ENCODE data around the gene ADH6. TPM values are rescaled to one million over a fixed set of nuclear protein-coding genes. Genes with fewer than 3 reads are reported as not detected.

Gene ADH6
- total and polyA plus RNA-seq, 2 of the 13 experiments (the other 11 are each of a cell fraction or from before 2014, with no cell fraction given): 39.8 to 73.9 TPM

DNA sequence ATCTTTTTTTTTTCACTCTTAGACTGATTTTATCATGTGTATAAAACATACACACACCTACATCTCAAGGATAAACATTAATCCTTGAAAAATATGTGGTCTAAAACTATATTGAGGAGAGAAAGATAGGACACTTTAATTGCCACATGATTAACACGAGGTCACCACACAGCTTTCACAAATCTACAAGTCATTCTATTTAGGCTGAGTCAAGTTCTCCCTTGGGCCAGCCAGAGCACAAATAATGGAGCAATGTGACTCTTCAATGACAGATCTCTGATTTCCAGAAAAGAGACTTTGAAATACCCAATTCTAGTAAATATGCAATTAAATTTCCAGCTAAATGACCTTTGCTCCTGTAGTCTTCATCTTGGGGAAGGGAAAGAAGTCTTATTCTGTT, 62.1 kb downstream of the ADH6 start:
- CTCF ChIA-PET (ENCODE audit: low intra/inter-chr PET ratio, low total read pairs): no interaction called here
- no peak for TF ChIP-seq ZNF205 (CRISPR knock-in tag; IDR thresholded peaks at IDR 0.05)
- 0 out of 2 replicates have a peak, but pooled peaks have one; percentile 14 for TF ChIP-seq ZMYM2 (CRISPR knock-in tag; IDR thresholded peaks at IDR 0.05)
- no peak for TF ChIP-seq TAF15 (IDR thresholded peaks at IDR 0.05; ENCODE audit: low read depth, low read length, poor library complexity, severe bottlenecking)
- TF ChIP-seq ZNF460 (CRISPR knock-in tag; IDR thresholded peaks at IDR 0.05; ENCODE audit: borderline replicate concordance): no peak
- TF ChIP-seq, protein P1, sequence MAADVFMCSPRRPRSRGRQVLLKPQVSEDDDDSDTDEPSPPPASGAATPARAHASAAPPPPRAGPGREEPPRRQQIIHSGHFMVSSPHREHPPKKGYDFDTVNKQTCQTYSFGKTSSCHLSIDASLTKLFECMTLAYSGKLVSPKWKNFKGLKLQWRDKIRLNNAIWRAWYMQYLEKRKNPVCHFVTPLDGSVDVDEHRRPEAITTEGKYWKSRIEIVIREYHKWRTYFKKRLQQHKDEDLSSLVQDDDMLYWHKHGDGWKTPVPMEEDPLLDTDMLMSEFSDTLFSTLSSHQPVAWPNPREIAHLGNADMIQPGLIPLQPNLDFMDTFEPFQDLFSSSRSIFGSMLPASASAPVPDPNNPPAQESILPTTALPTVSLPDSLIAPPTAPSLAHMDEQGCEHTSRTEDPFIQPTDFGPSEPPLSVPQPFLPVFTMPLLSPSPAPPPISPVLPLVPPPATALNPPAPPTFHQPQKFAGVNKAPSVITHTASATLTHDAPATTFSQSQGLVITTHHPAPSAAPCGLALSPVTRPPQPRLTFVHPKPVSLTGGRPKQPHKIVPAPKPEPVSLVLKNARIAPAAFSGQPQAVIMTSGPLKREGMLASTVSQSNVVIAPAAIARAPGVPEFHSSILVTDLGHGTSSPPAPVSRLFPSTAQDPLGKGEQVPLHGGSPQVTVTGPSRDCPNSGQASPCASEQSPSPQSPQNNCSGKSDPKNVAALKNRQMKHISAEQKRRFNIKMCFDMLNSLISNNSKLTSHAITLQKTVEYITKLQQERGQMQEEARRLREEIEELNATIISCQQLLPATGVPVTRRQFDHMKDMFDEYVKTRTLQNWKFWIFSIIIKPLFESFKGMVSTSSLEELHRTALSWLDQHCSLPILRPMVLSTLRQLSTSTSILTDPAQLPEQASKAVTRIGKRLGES (CRISPR knock-in tag; IDR thresholded peaks at IDR 0.05; ENCODE audit: borderline replicate concordance): 0 out of 2 replicates have a peak, but pooled peaks have one; percentile 6
- no peak for TF ChIP-seq ZNF552 (CRISPR knock-in tag; IDR thresholded peaks at IDR 0.05; ENCODE audit: borderline replicate concordance)
- TF ChIP-seq, protein P2, sequence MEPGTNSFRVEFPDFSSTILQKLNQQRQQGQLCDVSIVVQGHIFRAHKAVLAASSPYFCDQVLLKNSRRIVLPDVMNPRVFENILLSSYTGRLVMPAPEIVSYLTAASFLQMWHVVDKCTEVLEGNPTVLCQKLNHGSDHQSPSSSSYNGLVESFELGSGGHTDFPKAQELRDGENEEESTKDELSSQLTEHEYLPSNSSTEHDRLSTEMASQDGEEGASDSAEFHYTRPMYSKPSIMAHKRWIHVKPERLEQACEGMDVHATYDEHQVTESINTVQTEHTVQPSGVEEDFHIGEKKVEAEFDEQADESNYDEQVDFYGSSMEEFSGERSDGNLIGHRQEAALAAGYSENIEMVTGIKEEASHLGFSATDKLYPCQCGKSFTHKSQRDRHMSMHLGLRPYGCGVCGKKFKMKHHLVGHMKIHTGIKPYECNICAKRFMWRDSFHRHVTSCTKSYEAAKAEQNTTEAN (CRISPR knock-in tag; conservative IDR thresholded peaks at IDR 0.05): peak; percentile 8; the same call in 1 of the 2 replicates
- TF ChIP-seq, protein P3, sequence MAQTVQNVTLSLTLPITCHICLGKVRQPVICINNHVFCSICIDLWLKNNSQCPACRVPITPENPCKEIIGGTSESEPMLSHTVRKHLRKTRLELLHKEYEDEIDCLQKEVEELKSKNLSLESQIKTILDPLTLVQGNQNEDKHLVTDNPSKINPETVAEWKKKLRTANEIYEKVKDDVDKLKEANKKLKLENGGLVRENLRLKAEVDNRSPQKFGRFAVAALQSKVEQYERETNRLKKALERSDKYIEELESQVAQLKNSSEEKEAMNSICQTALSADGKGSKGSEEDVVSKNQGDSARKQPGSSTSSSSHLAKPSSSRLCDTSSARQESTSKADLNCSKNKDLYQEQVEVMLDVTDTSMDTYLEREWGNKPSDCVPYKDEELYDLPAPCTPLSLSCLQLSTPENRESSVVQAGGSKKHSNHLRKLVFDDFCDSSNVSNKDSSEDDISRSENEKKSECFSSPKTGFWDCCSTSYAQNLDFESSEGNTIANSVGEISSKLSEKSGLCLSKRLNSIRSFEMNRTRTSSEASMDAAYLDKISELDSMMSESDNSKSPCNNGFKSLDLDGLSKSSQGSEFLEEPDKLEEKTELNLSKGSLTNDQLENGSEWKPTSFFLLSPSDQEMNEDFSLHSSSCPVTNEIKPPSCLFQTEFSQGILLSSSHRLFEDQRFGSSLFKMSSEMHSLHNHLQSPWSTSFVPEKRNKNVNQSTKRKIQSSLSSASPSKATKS (CRISPR knock-in tag; IDR thresholded peaks at IDR 0.05): no peak
- TF ChIP-seq, protein P4, sequence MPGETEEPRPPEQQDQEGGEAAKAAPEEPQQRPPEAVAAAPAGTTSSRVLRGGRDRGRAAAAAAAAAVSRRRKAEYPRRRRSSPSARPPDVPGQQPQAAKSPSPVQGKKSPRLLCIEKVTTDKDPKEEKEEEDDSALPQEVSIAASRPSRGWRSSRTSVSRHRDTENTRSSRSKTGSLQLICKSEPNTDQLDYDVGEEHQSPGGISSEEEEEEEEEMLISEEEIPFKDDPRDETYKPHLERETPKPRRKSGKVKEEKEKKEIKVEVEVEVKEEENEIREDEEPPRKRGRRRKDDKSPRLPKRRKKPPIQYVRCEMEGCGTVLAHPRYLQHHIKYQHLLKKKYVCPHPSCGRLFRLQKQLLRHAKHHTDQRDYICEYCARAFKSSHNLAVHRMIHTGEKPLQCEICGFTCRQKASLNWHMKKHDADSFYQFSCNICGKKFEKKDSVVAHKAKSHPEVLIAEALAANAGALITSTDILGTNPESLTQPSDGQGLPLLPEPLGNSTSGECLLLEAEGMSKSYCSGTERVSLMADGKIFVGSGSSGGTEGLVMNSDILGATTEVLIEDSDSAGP (CRISPR knock-in tag; IDR thresholded peaks at IDR 0.05; ENCODE audit: borderline replicate concordance): no peak
- TF ChIP-seq ZNF562 (CRISPR knock-in tag; IDR thresholded peaks at IDR 0.05; ENCODE audit: borderline replicate concordance): no peak
- TF ChIP-seq NPAS2 (CRISPR knock-in tag; IDR thresholded peaks at IDR 0.05; ENCODE audit: borderline replicate concordance): no peak
- TF ChIP-seq NR3C1 (CRISPR knock-in tag; IDR thresholded peaks at IDR 0.05): no peak
- no peak for TF ChIP-seq NFIC (IDR thresholded peaks at IDR 0.05; ENCODE audit: low read length)
- TF ChIP-seq MEIS2 (CRISPR knock-in tag; IDR thresholded peaks at IDR 0.05): no peak
- TF ChIP-seq PCBP1 (IDR thresholded peaks at IDR 0.05; ENCODE audit: borderline replicate concordance, low read depth, low read length): no peak
- TF ChIP-seq, protein P5, sequence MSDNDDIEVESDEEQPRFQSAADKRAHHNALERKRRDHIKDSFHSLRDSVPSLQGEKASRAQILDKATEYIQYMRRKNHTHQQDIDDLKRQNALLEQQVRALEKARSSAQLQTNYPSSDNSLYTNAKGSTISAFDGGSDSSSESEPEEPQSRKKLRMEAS (IDR thresholded peaks at IDR 0.05): peak; percentile 74

More for the DNA sequence above, 62.1 kb downstream of the ADH6 start:
- Histone ChIP-seq H2AFZ (ENCODE audit: low read length) (no peak overlapping the region), H3K4me1 (ENCODE audit: insufficient read depth, low read length) (peaks cover 75% of the 10 kb centered on the region), H3K4me2 (ENCODE audit: low read depth, low read length) (peak overlapping the region; percentile 54), H4K20me1 (ENCODE audit: insufficient read depth, low read length) (no peaks in the 10 kb centered on the region), H3K79me2 (ENCODE audit: insufficient read depth, low read length) (no peaks in the 10 kb centered on the region), H3K36me3 (replicated peaks in 1 of 2; ENCODE audit: control insufficient read depth in 1 of 2, insufficient read depth in 2 of 2, low read length in 2 of 2) (no peaks in the 10 kb centered on the region), H3K4me3 (replicated peaks in 1 of 3; ENCODE audit: insufficient read depth in 1 of 3, low read depth in 2 of 3, low read length in 3 of 3) (peak overlapping the region in 1 of 3 experiments; percentile 29; a peak in 1 of 6 replicates), H3K27ac (ENCODE audit: extremely low read length, insufficient read depth, low read length) (peak overlapping the region; percentile 92), H3K9me3 (ENCODE audit: low read length) (peaks cover 7% of the 10 kb centered on the region), H3K27me3 (ENCODE audit: control insufficient read depth in 1 of 2, insufficient read depth in 2 of 2, low read length in 2 of 2) (no peaks in the 10 kb centered on the region), H3K9ac (ENCODE audit: insufficient read depth, low read depth, low read length) (0 out of 2 replicates have a peak overlapping the region, but pooled peaks have one; percentile 18)
- DNase-seq (ENCODE audit: low spot score): peak; percentile 82
- TSS peak; percentile 66 for BruUV-seq (replicated peaks)
- peak; percentile 80 for ATAC-seq
- intact Hi-C loops (cut with micrococcal nuclease; ENCODE audit: unreplicated experiment) (loop anchor here (1.0 to 2.0 kb wide), 5 partner anchors 48 to 228 kb away; partner anchors contain the start of genes ADH5, ADH6, EIF4E and METAP1), in situ Hi-C loops (cut with HindIII; ENCODE audit: extremely low pct_ligation_motif_present, low pct_unique_long_range_greater_than_20kb) (no loop called here)
- 0% methylated on average over 1 of the region's 1 CpG for WGBS (ENCODE audit: low lambda C conversion rate)
- FAIRE-seq: peak; percentile 26
- POLR2A ChIA-PET: interaction anchor here (0.7 to 4.5 kb wide), 10 partner anchors 9 to 247 kb away, joined by 3 to 59 read pairs (median 7); partner anchors contain the start of genes ADH4, ADH5 and ADH6

All from HepG2 (cell line).